Heart left ventricle (tissue), 16 donors: Measurements from ENCODE around the gene TMEM203. TPM values are rescaled to one million over a fixed set of nuclear protein-coding genes. Genes with fewer than 3 reads are reported as not detected.
A peak's percentile ranks its signal among the peaks of the same experiment; 100 is the strongest.

Experiments used
- ATAC-seq, 4 donors: fragments of 200-7000 bp; cut with Tn5 transposase; one replicate each; pipeline ENCODE4 v1.9.1; 2020 to 2022; ENCODE audit warnings: moderate library complexity in 4 of 4, mild to moderate bottlenecking in 3 of 4, moderate number of reproducible peaks in 1 of 4
- DNase-seq, 5 donors: peaks; one replicate each; pipeline ENCODE4 v3.0.0-alpha.2; 2020
- H3K27ac ChIP-seq, 12 donors: fragments of 200-600 bp; sonication (generic) in 4 of 12; one replicate each; pipeline versions ENCODE4 v1.5.0 to v1.8.0; 2016 to 2022; ENCODE audit warnings: mild to moderate bottlenecking in 2 of 12
- H3K27me3 ChIP-seq, 9 donors: fragments of 200-600 bp; sonication (generic) in 2 of 9; one replicate each; pipeline versions ENCODE4 v1.5.1 to v1.8.0; 2016 to 2022; ENCODE audit warnings: mild to moderate bottlenecking in 3 of 9
- H3K36me3 ChIP-seq, 9 donors: fragments of 200-600 bp; sonication (generic) in 2 of 9; one replicate each; pipeline versions ENCODE4 v1.5.0 to v1.8.0; 2018 to 2022; ENCODE audit warnings: mild to moderate bottlenecking in 2 of 9
- H3K4me1 ChIP-seq, 12 donors: fragments of 200-600 bp; sonication (generic) in 4 of 12; one replicate each; pipeline versions ENCODE4 v1.5.0 to v1.8.0; 2016 to 2022; ENCODE audit warnings: mild to moderate bottlenecking in 3 of 12
- H3K4me3 ChIP-seq, 12 donors: fragments of 200-600 bp; sonication (generic) in 4 of 12; one replicate each; pipeline versions ENCODE4 v1.5.0 to v1.8.0; 2017 to 2022; ENCODE audit warnings: mild to moderate bottlenecking in 9 of 12, moderate library complexity in 4 of 12
- H3K9me3 ChIP-seq, 12 donors: fragments of 200-600 bp; sonication (generic) in 4 of 12; one replicate each; pipeline versions ENCODE4 v1.5.0 to v1.8.0; 2016 to 2022; ENCODE audit warnings: mild to moderate bottlenecking in 1 of 12
- POLR2A ChIP-seq, 2 donors: fragments of 450-650 bp; IDR thresholded peaks; one replicate each; pipeline ENCODE4 v1.6.1; 2017; ENCODE audit warnings: antibody characterized with exemption in 2 of 2, mild to moderate bottlenecking in 2 of 2, moderate library complexity in 2 of 2
- WGBS, 4 donors: extraction: QIAGEN DNeasy Blood & Tissue Kit in 2 of 4; methylation state at CpG; one replicate each; pipeline versions ENCODE4 v1.1.5 to v1.1.7; 2013 to 2018; 5-methylcytosine and 5-hydroxymethylcytosine counted together
- intact Hi-C, 10 donors: fragments of 100-400 bp; cut with DNase I; formaldehyde crosslinking; loops; one replicate each; pipeline versions ENCODE4 v1.11.1 to v1.14.2; 2022
- polyA plus RNA-seq, 2 donors: library from polyadenylated mRNA; stranded (reverse); fragments of 200-250 nt; gene quantifications; one replicate each; pipeline ENCODE4 v1.2.3, GENCODE V29; 2013
- total RNA-seq, 9 donors: library from RNA; depleted of rRNA in 2 of 9; stranded (reverse); fragments of >200 nt in 2 of 9; fragmentation: NEBNext Ultra II Directional in 3 of 9; extraction: Animal tissue kit (Norgen Biotek cat#: 25700) in 3 of 9; gene quantifications; one replicate each; pipeline versions ENCODE4 v1.1.0 to v1.2.4, GENCODE V29; 2016 to 2023
- TF ChIP-seq, protein P1 (sequence below), 12 donors: fragments of 200-600 bp; sonication (generic) in 4 of 12; IDR thresholded peaks; one replicate each; pipeline versions ENCODE4 v1.5.0 to v1.8.0; 2018 to 2022; ENCODE audit warnings: antibody characterized with exemption in 12 of 12, mild to moderate bottlenecking in 5 of 12
- donor health status: ischemic (EF 13 %, LVEDD 7.1; RV severe dilation, severe dysfunction).
- donor health status: healthy with polysubstance abuse.
- donor health status: DM: no; HTN: yes; CAD: no.
- donor health status: DM: no; HTN: no; CAD: no.
- donor health status: ischemic (EF 25% LVEDD 6.9; RV normal size, moderate dysfunction).
- donor health status: ischemic (EF 25% LVEDD 5.7; RV mildly dilated, moderate dysfunction).
- donor health status: healthy.
- donor health status: DM: yes; HTN: yes; CAD: no.
- donor health status: ischemic (EF 35%, LVEDD 5.7; RV mildly dilated, moderate dysfunction).
- donor health status: nonischemic (EF 11% LVEDD 7.7; RV severe dilation, severe dysfunction).
- donor health status: DM: yes; HTN: yes; CAD: no.
- donor health status: PGD.
- donor health status: ischemic (EF 29% LVEDD 5.4; RV normal size, mild dysfunction).
- donor health status: nonischemic (EF 23%, LVEDD 6.1; RV moderate dilation, normal function).

The TMEM203 gene
- total and polyA plus RNA-seq, 11 donors = 30.8 to 52.0 (median 42.1) TPM

DNA sequence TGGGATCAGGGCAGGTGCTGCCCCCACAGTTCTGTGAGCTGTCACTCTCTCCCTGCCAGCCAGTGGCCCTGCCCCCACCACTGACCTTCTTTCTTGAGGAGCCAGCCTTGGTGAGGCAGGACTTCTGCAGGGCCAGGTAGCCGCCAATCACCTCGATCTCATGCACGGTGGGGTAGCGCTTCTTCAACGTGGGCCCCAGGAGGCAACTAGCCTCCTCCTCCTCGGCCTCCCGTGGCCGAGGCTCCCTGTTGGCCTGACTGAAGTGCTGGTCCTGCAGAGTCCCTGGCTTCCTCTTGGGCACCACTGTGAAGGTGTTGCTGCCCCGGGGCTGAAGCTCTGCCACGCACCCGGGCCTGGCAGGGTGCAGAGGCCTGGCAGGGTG lies 6.6 kb downstream of the TMEM203 start:
- Histone ChIP-seq H3K27me3 (no peaks in the 10 kb centered on the region), H3K36me3 (no peaks in the 10 kb centered on the region), H3K9me3 (no peaks in the 10 kb centered on the region), H3K27ac (peak overlapping the region in 9 of 12 donors; percentile 0 to 70 (median 17)), H3K4me3 (peak overlapping the region in 11 of 12 donors; percentile 3 to 94 (median 63)), H3K4me1 (peaks cover 5 to 90% (median 75%) of the 10 kb centered on the region in 12 donors)
- DNase-seq (no peak), ATAC-seq (no peak)
- 53 to 57% (median 55%) methylated on average over 11 of the region's 11 CpGs; no CpG with 5 or more reads in 1 of the 4 donors for WGBS, 4 donors
- intact Hi-C loops = no loop called here
- TF ChIP-seq, protein P1, sequence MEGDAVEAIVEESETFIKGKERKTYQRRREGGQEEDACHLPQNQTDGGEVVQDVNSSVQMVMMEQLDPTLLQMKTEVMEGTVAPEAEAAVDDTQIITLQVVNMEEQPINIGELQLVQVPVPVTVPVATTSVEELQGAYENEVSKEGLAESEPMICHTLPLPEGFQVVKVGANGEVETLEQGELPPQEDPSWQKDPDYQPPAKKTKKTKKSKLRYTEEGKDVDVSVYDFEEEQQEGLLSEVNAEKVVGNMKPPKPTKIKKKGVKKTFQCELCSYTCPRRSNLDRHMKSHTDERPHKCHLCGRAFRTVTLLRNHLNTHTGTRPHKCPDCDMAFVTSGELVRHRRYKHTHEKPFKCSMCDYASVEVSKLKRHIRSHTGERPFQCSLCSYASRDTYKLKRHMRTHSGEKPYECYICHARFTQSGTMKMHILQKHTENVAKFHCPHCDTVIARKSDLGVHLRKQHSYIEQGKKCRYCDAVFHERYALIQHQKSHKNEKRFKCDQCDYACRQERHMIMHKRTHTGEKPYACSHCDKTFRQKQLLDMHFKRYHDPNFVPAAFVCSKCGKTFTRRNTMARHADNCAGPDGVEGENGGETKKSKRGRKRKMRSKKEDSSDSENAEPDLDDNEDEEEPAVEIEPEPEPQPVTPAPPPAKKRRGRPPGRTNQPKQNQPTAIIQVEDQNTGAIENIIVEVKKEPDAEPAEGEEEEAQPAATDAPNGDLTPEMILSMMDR (IDR thresholded peaks at IDR 0.05) = no peak
- no peak for TF ChIP-seq POLR2A (IDR thresholded peaks at IDR 0.05)

- 61 to 75% (median 68%) methylated on average over 4 to 19 of the region's 19 CpGs for WGBS, 4 donors
- Histone ChIP-seq H3K4me3 (peak overlapping the region in 9 of 12 donors; percentile 3 to 94 (median 68)), H3K27ac (peak overlapping the region in 6 of 12 donors; percentile 8 to 70 (median 26)), H3K27me3 (no peaks in the 10 kb centered on the region), H3K9me3 (no peaks in the 10 kb centered on the region), H3K4me1 (peaks cover 5 to 90% (median 71%) of the 10 kb centered on the region in 12 donors), H3K36me3 (no peaks in the 10 kb centered on the region)
- no peak for ATAC-seq
- no peak for DNase-seq
- intact Hi-C loops = no loop called here
- TF ChIP-seq, protein P1 (IDR thresholded peaks at IDR 0.05) = no peak
- no peak for TF ChIP-seq POLR2A (IDR thresholded peaks at IDR 0.05)
These were observed 7.2 kb downstream of the TMEM203 start for GRCh38 chr9:137198051-137198901.

DNA sequence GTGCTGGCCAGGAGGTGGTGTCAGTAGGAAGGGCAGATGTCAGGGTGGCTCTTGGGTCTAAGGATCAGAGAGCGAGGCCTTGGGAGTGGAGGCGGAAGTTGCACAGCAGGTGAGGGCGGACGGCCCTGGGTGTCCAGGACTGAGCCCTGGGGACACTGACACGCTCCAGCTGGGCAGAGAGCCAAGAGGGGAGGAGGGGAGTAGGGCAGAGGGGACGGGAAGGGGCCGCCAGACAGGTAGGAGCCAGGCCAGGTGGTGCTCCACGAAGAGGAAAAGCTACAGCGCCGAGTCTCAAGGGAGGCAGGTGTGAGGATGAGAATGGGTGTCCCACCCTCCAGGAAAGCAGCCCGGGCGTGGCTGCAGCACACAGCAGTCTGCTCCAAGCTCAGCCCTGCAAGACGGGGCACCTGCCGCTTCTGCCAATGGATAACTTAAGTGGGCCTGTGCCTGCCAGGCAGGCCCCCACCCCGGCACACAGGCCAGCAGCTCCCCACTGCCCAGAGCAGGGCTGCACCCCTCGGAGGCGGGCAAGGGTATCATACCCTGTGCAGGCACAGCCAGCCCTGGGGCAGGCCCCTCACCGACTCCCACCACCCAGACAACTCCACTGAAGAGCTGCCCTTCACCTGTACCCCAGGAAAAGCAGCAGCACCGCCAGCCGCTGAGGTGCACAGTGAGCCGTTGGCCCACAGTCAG lies 9.8 kb downstream of the TMEM203 start:
- 55 to 74% (median 68%) methylated on average over 15 to 21 of the region's 21 CpGs for WGBS, 4 donors
- Histone ChIP-seq H3K9me3 (no peaks in the 10 kb centered on the region), H3K36me3 (peaks cover 0 to 19% (median 15%) of the 10 kb centered on the region in 9 donors), H3K27ac (peak overlapping the region in 2 of 12 donors; percentile 75 to 89), H3K4me3 (no peak overlapping the region), H3K4me1 (peaks cover 5 to 83% (median 58%) of the 10 kb centered on the region in 12 donors), H3K27me3 (no peaks in the 10 kb centered on the region)
- ATAC-seq (no peak), DNase-seq (no peak)
- intact Hi-C loops = no loop called here
- no peak for TF ChIP-seq POLR2A (IDR thresholded peaks at IDR 0.05)
- TF ChIP-seq, protein P1 (IDR thresholded peaks at IDR 0.05) = no peak

DNA sequence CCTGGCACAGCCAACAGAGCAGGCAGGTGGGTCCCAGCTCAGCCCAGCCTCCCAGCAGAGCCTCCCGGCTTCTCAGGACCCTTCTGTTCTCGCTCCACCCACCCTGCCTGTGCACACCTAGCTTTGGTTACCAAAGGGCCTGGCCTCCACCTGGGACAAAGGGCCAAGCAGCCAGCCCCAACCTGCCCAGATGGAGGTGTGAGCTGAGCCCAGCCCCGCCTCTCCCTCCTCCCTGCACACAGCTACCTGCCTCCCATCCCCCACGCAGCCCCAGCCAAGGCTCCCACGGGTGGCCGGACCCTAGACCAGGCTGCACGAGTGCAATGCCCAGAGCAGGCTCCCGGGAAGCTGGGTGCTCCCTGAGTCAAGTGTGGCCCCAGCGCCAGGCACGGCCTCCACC lies 10.5 kb downstream of the TMEM203 start:
- intact Hi-C loops = loop anchor here in 1 of 10 donors (5.0 kb wide), 1 partner anchor 32 kb away; the partner anchor contains the start of genes CYSRT1 and RNF224
- DNase-seq (no peak), ATAC-seq (no peak)
- TF ChIP-seq POLR2A (IDR thresholded peaks at IDR 0.05) = no peak
- H3K27me3 ChIP-seq = no peaks in the 10 kb centered on the region
- H3K4me1 ChIP-seq = peaks cover 12 to 90% (median 65%) of the 10 kb centered on the region in 12 donors
- H3K27ac ChIP-seq = peak overlapping the region in 11 of 12 donors; percentile 38 to 89 (median 70)
- H3K36me3 ChIP-seq = peaks cover 0 to 27% (median 22%) of the 10 kb centered on the region in 9 donors
- H3K9me3 ChIP-seq = no peaks in the 10 kb centered on the region
- 71 to 87% (median 75%) methylated on average over 4 to 10 of the region's 10 CpGs for WGBS, 4 donors
- peak overlapping the region in 4 of 12 donors; percentile 12 to 37 (median 30) for H3K4me3 ChIP-seq
